HCT116 (cell line): ENCODE measurements around the gene TMEM35B. TPM values are rescaled to one million over a fixed set of nuclear protein-coding genes. Genes with fewer than 3 reads are reported as not detected.
"Not testable (repeated sequence)": the region's sequence is repeated elsewhere in the genome, so short reads cannot be mapped to it uniquely, and the experiment has no call there.

Experiments
- ATAC-seq: fragments of 200-7000 bp; cut with Tn5 transposase; 2 replicates; pipeline ENCODE4 v1.9.1; 2020; ENCODE audit warnings: mild to moderate bottlenecking, moderate library complexity
- BruUV-seq: library from RNA; stranded (reverse); fragments of 400-500 nt; replicated peaks from 2 replicates; lab custom pipeline; 2021; lab: Mats Ljungman, UMichigan
- CTCF ChIA-PET: fragments of 300-600 bp; sonication (Branson Sonifier 250); formaldehyde crosslinking; loops from one replicate; lab custom pipeline; 2021; ENCODE audit warnings: antibody characterized with exemption; lab: Charles Lee
- POLR2A ChIA-PET: fragments of 300-600, 350-600 bp; sonication (Branson Sonifier 250); formaldehyde crosslinking; loops from one replicate; lab custom pipeline; 2021; ENCODE audit warnings: antibody characterized with exemption; lab: Charles Lee
- RAD21 ChIA-PET, 2 experiments: fragments of 300-600 bp; sonication (Branson Sonifier 250); formaldehyde crosslinking; loops; one replicate each; lab custom pipeline; 2023; ENCODE audit warnings: low total read pairs in 2 of 2; ENCODE audit not compliant: uncharacterized antibody in 2 of 2, unreplicated experiment in 2 of 2, low non-redundant PET in 1 of 2; lab: Charles Lee
- DNase-seq: peaks from one replicate; pipeline ENCODE4 v3.0.0-alpha.2; 2010; ENCODE audit warnings: low read depth, low spot score
- H2AFZ ChIP-seq: fragments of 200-600 bp; shearing (Covaris generic), sonication (generic); 2 replicates; pipeline ENCODE4 v1.6.1; 2017; ENCODE audit warnings: low read depth, mixed run types, mixed read lengths, antibody characterized with exemption, low read length; ENCODE audit not compliant: poor library complexity, severe bottlenecking
- H3K27ac ChIP-seq: 2 replicates; pipeline ENCODE4 v1.5.1; 2012; ENCODE audit warnings: low read depth, low read length
- H3K27me3 ChIP-seq: fragments of 200-600 bp; sonication (generic); 2 replicates; pipeline ENCODE4 v1.6.1; 2016; ENCODE audit warnings: mixed run types, low read length, mixed read lengths; ENCODE audit not compliant: insufficient read depth
- H3K36me3 ChIP-seq, 2 experiments: fragments of 200-500 bp in 1 of 2; fragments of 200-600 bp in 1 of 2; sonication (Bioruptor generic) in 1 of 2; sonication (generic) in 1 of 2; 2 replicates each; pipeline versions ENCODE4 v1.5.1 to v1.6.1; 2014 to 2016; ENCODE audit warnings: low read length in 2 of 2, inconsistent platforms in 1 of 2, mixed read lengths in 1 of 2, mixed run types in 1 of 2; ENCODE audit not compliant: insufficient read depth in 2 of 2, control insufficient read depth in 1 of 2
- H3K4me1 ChIP-seq, 2 experiments: fragments of 200-600 bp in 1 of 2; sonication (generic) in 1 of 2; 2 replicates each; pipeline versions ENCODE4 v1.5.1 to v1.6.1; 2012 to 2017; ENCODE audit warnings: low read length in 2 of 2, inconsistent platforms in 1 of 2, mild to moderate bottlenecking in 1 of 2, mixed read lengths in 1 of 2, mixed run types in 1 of 2, moderate library complexity in 1 of 2; ENCODE audit not compliant: insufficient read depth in 2 of 2, control insufficient read depth in 1 of 2
- H3K4me2 ChIP-seq: fragments of 200-600 bp; sonication (generic); 2 replicates; pipeline ENCODE4 v1.6.1; 2017; ENCODE audit warnings: mixed run types, low read length, mixed read lengths
- H3K4me3 ChIP-seq, 2 experiments: fragments of 200-600 bp in 1 of 2; sonication (generic) in 1 of 2; replicated peaks in 1 of 2; 2 replicates each; pipeline ENCODE4 v1.5.1; 2011 to 2016; ENCODE audit warnings: low read length in 2 of 2, control low read depth in 1 of 2, low read depth in 1 of 2, mild to moderate bottlenecking in 1 of 2, mixed read lengths in 1 of 2, mixed run types in 1 of 2
- H3K79me2 ChIP-seq: fragments of 200-600 bp; sonication (generic); 2 replicates; pipeline ENCODE4 v1.6.1; 2017; ENCODE audit warnings: mild to moderate bottlenecking, mixed run types, low read length, moderate library complexity, mixed read lengths; ENCODE audit not compliant: insufficient read depth
- H3K9ac ChIP-seq: fragments of 200-600 bp; sonication (generic); 2 replicates; pipeline ENCODE4 v1.6.1; 2016; ENCODE audit warnings: low read length, mixed read lengths
- H3K9me2 ChIP-seq: fragments of 200-600 bp; sonication (generic), shearing (Covaris generic); 2 replicates; pipeline ENCODE4 v1.6.1; 2017; ENCODE audit warnings: mixed run types, mild to moderate bottlenecking, moderate library complexity; ENCODE audit not compliant: insufficient read depth
- H3K9me3 ChIP-seq, 2 experiments: fragments of 200-500 bp in 1 of 2; fragments of 200-600 bp in 1 of 2; sonication (Bioruptor generic) in 1 of 2; sonication (generic) in 1 of 2; 2 replicates each; pipeline ENCODE4 v1.6.1; 2014 to 2017; ENCODE audit warnings: low read length in 2 of 2, mixed read lengths in 2 of 2, inconsistent platforms in 1 of 2, low read depth in 1 of 2, mild to moderate bottlenecking in 1 of 2, mixed run types in 1 of 2, moderate library complexity in 1 of 2; ENCODE audit not compliant: control insufficient read depth in 1 of 2, insufficient read depth in 1 of 2
- H4K20me1 ChIP-seq: fragments of 200-600 bp; sonication (generic), shearing (Covaris generic); 2 replicates; pipeline ENCODE4 v1.6.1; 2017; ENCODE audit warnings: mixed run types, mild to moderate bottlenecking, moderate library complexity; ENCODE audit not compliant: insufficient read depth
- CEBPB ChIP-seq: IDR thresholded peaks from 2 replicates; pipeline ENCODE4 v1.6.1; 2012; ENCODE audit warnings: low read depth
- ELF1 ChIP-seq: IDR thresholded peaks from 2 replicates; pipeline ENCODE4 v1.6.1; 2012; ENCODE audit warnings: low read depth, borderline replicate concordance
- EZH2 ChIP-seq: fragments of 200-600 bp; sonication (generic); IDR thresholded peaks from 2 replicates; pipeline ENCODE4 v1.6.1; 2017; ENCODE audit warnings: antibody characterized with exemption, mixed run types
- EZH2phosphoT487 ChIP-seq: fragments of 200-600 bp; IDR thresholded peaks from 2 replicates; pipeline ENCODE4 v1.6.1; 2018; ENCODE audit warnings: antibody characterized with exemption, borderline replicate concordance
- RAD21 ChIP-seq: IDR thresholded peaks from 2 replicates; pipeline ENCODE4 v1.6.1; 2012; ENCODE audit warnings: low read depth, mild to moderate bottlenecking
- intact Hi-C: fragments of 100-400 bp; cut with micrococcal nuclease; formaldehyde crosslinking; loops from 2 replicates; pipeline ENCODE4 v1.10.0; 2022
- total RNA-seq: library from RNA; stranded (reverse); gene quantifications from one replicate; pipeline ENCODE4 v1.2.1, GENCODE V29; 2021; ENCODE audit not compliant: unreplicated experiment
- TF ChIP-seq, protein P1 (sequence below): IDR thresholded peaks from 2 replicates; pipeline ENCODE4 v1.6.1; 2012
- TF ChIP-seq, protein P2 (sequence below): IDR thresholded peaks from 2 replicates; pipeline ENCODE4 v1.6.1; 2011; ENCODE audit warnings: mild to moderate bottlenecking, low read length, moderate library complexity; ENCODE audit not compliant: insufficient replicate concordance; ENCODE audit errors: extremely low read depth

Gene TMEM35B
- total RNA-seq, 1 experiment from 2014 or later = 14.6 TPM

DNA sequence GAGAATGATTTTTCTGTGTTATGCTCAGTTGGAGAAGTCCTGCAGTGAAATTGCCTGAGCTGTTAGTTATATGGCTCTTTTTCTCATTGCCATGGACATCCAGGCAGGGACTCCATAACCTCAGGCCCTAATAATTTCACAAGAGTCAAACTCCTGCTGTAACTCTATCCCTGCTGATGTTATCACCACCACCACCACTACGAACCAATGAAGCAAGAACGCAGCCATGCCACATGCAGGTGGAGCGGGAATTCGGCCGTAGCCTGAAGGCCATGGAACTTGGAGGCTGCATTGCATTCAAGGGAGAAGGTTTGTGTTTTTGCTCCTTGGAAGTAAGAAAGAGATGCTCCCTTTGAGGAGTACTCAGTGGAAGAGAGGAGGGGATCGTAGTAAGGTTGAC, 38.9 kb downstream of the TMEM35B start:
- H3K4me2 ChIP-seq = no peak overlapping the region
- no peaks in the 10 kb centered on the region for H3K79me2 ChIP-seq
- ATAC-seq (no peak), DNase-seq (no peak)
- CTCF ChIA-PET = no interaction called here
- no peaks in the 10 kb centered on the region for H3K36me3 ChIP-seq
- H3K4me1 ChIP-seq = no peaks in the 10 kb centered on the region
- intact Hi-C loops = no loop called here
- no peaks in the 10 kb centered on the region for H4K20me1 ChIP-seq
- H3K9me2 ChIP-seq = no peaks in the 10 kb centered on the region
- no peak overlapping the region for H3K9ac ChIP-seq
- H2AFZ ChIP-seq = no peak overlapping the region
- POLR2A ChIA-PET = no interaction called here
- RAD21 ChIA-PET = no interaction called here
- H3K27ac ChIP-seq = no peak overlapping the region
- no peaks in the 10 kb centered on the region for H3K9me3 ChIP-seq
- TF ChIP-seq EZH2 (no peak), EZH2phosphoT487 (no peak), ELF1 (no peak), RAD21 (no peak), CEBPB (no peak)
- TF ChIP-seq, protein P1, sequence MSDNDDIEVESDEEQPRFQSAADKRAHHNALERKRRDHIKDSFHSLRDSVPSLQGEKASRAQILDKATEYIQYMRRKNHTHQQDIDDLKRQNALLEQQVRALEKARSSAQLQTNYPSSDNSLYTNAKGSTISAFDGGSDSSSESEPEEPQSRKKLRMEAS = no peak
- TF ChIP-seq, protein P2, sequence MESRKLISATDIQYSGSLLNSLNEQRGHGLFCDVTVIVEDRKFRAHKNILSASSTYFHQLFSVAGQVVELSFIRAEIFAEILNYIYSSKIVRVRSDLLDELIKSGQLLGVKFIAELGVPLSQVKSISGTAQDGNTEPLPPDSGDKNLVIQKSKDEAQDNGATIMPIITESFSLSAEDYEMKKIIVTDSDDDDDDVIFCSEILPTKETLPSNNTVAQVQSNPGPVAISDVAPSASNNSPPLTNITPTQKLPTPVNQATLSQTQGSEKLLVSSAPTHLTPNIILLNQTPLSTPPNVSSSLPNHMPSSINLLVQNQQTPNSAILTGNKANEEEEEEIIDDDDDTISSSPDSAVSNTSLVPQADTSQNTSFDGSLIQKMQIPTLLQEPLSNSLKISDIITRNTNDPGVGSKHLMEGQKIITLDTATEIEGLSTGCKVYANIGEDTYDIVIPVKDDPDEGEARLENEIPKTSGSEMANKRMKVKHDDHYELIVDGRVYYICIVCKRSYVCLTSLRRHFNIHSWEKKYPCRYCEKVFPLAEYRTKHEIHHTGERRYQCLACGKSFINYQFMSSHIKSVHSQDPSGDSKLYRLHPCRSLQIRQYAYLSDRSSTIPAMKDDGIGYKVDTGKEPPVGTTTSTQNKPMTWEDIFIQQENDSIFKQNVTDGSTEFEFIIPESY = no peak
- BruUV-seq = no TSS peak
- no peaks in the 10 kb centered on the region; the same call in 1 of the 2 replicates for H3K27me3 ChIP-seq
- H3K4me3 ChIP-seq = no peak overlapping the region

- ATAC-seq, H3K27ac ChIP-seq, BruUV-seq, intact Hi-C loops, H3K9me2 ChIP-seq, H3K4me2 ChIP-seq, H3K9me3 ChIP-seq, POLR2A ChIA-PET, CTCF ChIA-PET, H2AFZ ChIP-seq, H3K79me2 ChIP-seq, H3K27me3 ChIP-seq, DNase-seq, H4K20me1 ChIP-seq, H3K36me3 ChIP-seq, H3K4me1 ChIP-seq, H3K9ac ChIP-seq, RAD21 ChIA-PET, H3K4me3 ChIP-seq: not testable (repeated sequence)
Measured at GRCh38 chr1:34941798-34942197, 43.3 kb downstream of the TMEM35B start.

Other genes starting within 250 kb of the TMEM35B start
- 4.6 TPM for gene GJB5, start 230.3 kb downstream of the TMEM35B start, total RNA-seq
- gene GJB4, start 225.6 kb downstream of the TMEM35B start, total RNA-seq = 2.0 TPM
- 46.7 TPM for gene GJB3, start 204.1 kb downstream of the TMEM35B start, total RNA-seq
- not detected for gene GJA4, start 192.3 kb downstream of the TMEM35B start, total RNA-seq
- 31.3 TPM for gene SMIM12, start 125.6 kb downstream of the TMEM35B start, total RNA-seq
- 0.27 TPM for gene DLGAP3, start 55.7 kb downstream of the TMEM35B start, total RNA-seq
- 14.4 TPM for gene ZMYM6, start 46.6 kb upstream of the TMEM35B start, total RNA-seq
- gene ZMYM1, start 94.0 kb upstream of the TMEM35B start, total RNA-seq = 37.6 TPM
- gene SFPQ, start 207.8 kb upstream of the TMEM35B start, total RNA-seq = 327 TPM